ENCODE data around the gene CCDC190. TPM values are rescaled to one million over a fixed set of nuclear protein-coding genes. Genes with fewer than 3 reads are reported as not detected.
"Not testable (repeated sequence)": the region's sequence is repeated elsewhere in the genome, so short reads cannot be mapped to it uniquely, and the experiment has no call there.

Gene CCDC190
- total RNA-seq, 1 donor from 2014 or later = 5.2 TPM

DNA sequence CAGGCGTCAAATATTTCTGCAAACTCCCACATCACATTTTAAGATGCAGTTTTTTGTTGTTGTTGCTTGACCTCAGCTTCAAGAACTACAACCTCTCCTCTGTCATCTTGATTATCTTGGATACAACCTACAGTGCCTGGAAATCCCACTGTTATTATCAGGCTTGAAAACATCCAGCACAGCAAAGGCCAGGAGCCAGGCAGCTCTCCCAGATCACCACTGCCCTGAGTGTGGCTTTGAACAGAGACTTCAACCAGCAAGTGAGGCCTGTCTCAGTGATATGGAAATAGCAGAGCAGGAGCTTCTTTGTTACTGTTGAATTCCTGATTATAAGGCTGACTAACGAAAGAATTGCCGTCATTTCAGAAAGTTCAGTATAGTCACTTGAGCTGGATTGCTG lies 28.5 kb downstream of the CCDC190 start:
- Histone ChIP-seq H3K27me3 (ENCODE audit: low read depth) (no peaks in the 10 kb centered on the region), H3K4me1 (no peaks in the 10 kb centered on the region), H3K4me3 (no peak overlapping the region), H3K9me3 (no peaks in the 10 kb centered on the region), H3K27ac (no peak overlapping the region), H3K36me3 (no peaks in the 10 kb centered on the region)
- TF ChIP-seq, protein P1, sequence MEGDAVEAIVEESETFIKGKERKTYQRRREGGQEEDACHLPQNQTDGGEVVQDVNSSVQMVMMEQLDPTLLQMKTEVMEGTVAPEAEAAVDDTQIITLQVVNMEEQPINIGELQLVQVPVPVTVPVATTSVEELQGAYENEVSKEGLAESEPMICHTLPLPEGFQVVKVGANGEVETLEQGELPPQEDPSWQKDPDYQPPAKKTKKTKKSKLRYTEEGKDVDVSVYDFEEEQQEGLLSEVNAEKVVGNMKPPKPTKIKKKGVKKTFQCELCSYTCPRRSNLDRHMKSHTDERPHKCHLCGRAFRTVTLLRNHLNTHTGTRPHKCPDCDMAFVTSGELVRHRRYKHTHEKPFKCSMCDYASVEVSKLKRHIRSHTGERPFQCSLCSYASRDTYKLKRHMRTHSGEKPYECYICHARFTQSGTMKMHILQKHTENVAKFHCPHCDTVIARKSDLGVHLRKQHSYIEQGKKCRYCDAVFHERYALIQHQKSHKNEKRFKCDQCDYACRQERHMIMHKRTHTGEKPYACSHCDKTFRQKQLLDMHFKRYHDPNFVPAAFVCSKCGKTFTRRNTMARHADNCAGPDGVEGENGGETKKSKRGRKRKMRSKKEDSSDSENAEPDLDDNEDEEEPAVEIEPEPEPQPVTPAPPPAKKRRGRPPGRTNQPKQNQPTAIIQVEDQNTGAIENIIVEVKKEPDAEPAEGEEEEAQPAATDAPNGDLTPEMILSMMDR (IDR thresholded peaks at IDR 0.05) = no peak
- no peak for ATAC-seq
- intact Hi-C loops (cut with DNase I) = no loop called here
- no peak for DNase-seq

DNA sequence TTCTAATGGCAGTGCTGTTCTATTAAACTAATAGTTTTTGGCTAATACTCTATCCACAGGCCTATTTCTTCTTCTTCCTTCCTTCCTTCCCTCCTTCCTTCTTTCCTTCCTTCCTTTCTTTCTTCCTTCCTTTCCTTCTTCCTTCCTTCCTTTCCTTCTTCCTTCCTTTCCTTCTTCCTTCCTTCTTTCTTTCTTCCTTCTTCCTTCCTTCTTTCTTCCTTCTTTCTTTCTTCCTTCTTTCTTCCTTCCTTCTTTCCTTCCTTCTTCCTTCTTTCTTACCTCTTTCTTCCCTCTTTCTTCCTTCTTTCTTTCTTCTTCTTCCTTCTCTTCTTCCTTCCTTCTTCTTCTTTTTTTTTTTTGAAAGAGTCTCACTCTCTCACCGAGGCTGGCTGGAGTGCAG lies 31.7 kb downstream of the CCDC190 start:
- intact Hi-C loops (cut with DNase I) = no loop called here
- Histone ChIP-seq H3K27me3 (ENCODE audit: low read depth) (peaks cover 17% of the 10 kb centered on the region), H3K9me3 (no peaks in the 10 kb centered on the region), H3K4me3 (no peak overlapping the region), H3K4me1 (no peaks in the 10 kb centered on the region), H3K36me3 (no peaks in the 10 kb centered on the region), H3K27ac (no peak overlapping the region)
- TF ChIP-seq, protein P1 (IDR thresholded peaks at IDR 0.05) = no peak
- DNase-seq (no peak), ATAC-seq (no peak)

DNA sequence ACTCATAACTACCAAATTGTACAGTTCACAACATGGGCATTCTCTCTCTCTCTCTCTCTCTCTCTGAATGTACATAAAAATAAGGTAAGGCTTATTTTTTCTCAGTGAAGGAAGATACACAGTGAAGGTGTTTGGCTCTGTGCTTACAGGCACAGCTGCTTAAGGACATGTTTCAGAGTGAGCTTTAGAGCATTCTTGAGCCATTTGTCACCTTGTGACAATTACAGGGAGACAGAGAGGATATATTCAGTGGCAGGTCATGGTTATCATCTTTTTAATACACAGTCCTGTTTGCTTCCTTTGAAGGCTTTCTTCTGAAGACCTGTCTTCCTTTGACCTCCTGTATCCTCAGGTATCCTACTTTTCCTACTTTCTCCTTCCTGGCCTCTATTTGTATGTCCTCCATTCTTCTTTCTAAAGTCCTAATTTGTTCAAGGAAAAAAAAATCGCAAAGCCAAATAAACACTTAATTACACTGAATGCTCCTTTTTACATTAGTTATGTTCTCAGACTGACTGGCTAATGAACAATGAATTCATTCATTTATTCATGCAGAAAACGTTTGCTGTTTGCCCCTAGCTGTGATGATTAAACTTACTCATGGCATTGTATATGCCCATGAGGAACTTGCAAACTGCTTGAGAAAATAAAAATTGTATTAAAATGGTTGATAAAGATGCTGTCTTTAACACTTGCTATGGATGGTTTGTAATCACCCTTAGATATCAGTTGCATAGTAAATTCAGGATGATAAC lies 37.0 kb downstream of the CCDC190 start:
- Histone ChIP-seq H3K9me3 (no peaks in the 10 kb centered on the region), H3K4me1 (peaks cover 9% of the 10 kb centered on the region), H3K36me3 (no peaks in the 10 kb centered on the region), H3K27me3 (ENCODE audit: low read depth) (peaks cover 34% of the 10 kb centered on the region), H3K27ac (no peak overlapping the region), H3K4me3 (no peak overlapping the region)
- no peak for DNase-seq
- TF ChIP-seq, protein P1 (IDR thresholded peaks at IDR 0.05) = no peak
- intact Hi-C loops (cut with DNase I) = no loop called here
- no peak for ATAC-seq

DNA sequence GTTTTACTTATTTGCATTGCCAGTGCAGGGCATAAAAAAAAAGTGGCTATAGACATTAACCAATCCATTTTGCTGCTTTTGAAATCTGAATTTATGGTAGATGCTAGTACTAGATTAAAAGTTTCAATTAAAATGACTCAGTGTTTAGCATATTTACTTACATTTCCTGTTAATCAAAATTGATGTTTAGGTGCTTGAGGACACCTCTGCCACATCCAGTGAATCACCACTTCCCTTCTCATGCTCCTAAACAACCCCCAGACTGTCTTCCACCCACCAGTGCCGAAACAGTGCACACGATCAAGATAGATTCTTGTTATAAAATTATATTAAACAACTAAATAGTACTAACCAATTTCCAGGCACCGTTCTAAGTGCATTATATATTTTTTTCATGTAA lies 37.7 kb downstream of the CCDC190 start:
- TF ChIP-seq, protein P1 (IDR thresholded peaks at IDR 0.05) = no peak
- Histone ChIP-seq H3K27ac (no peak overlapping the region), H3K4me3 (no peak overlapping the region), H3K27me3 (ENCODE audit: low read depth) (peaks cover 34% of the 10 kb centered on the region), H3K9me3 (no peaks in the 10 kb centered on the region), H3K36me3 (no peaks in the 10 kb centered on the region), H3K4me1 (peaks cover 9% of the 10 kb centered on the region)
- DNase-seq (no peak), ATAC-seq (no peak)
- intact Hi-C loops (cut with DNase I) = no loop called here

DNA sequence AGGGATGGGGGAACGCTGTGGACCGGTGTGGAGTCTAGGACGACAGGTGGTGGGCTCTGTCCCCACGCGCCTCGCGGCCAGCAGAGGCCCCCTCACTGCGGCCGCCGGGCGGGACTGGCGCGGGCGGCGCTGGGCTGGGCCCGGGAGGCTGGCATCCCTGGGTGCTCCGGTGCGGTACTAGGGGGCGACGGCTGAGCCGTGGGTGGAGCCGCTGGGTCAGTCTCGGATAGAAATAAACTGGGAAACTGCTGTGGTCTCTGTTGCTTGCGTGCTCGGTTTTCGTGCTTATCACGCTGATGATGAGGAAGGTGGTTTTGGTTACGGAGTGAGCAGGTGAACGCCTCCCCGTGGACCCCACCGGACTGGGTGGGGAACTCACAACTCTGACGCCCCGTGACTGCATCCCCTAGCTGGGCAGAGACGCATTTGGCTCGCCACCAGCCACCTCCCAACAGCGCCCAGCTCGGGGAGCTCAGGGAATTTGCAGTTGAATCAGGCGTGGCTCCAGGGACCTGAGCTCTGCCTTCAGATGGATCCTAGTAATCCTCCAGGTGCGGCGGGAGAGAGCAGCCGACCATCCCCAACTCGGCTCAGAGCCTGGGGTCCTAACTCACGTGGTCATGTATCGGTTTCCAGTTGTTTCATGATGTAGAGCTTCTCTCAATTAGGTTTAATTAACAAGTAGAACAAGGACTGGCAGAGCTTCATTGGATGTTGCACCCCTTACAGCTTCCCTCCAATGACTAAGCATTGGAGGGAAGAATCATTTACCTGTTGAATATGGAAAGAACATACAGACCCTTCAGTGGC lies 38.4 kb downstream of the CCDC190 start:
- DNase-seq (no peak), ATAC-seq (peak; percentile 65 to 69)
- TF ChIP-seq, protein P1 (IDR thresholded peaks at IDR 0.05) = no peak
- no peaks in the 10 kb centered on the region for H3K9me3 ChIP-seq
- intact Hi-C loops (cut with DNase I) = no loop called here
- H3K36me3 ChIP-seq = no peaks in the 10 kb centered on the region
- no peak overlapping the region for H3K27ac ChIP-seq
- peak overlapping the region; percentile 37 for H3K4me3 ChIP-seq
- peaks cover 34% of the 10 kb centered on the region for H3K27me3 ChIP-seq (ENCODE audit: low read depth)
- peaks cover 9% of the 10 kb centered on the region for H3K4me1 ChIP-seq

DNA sequence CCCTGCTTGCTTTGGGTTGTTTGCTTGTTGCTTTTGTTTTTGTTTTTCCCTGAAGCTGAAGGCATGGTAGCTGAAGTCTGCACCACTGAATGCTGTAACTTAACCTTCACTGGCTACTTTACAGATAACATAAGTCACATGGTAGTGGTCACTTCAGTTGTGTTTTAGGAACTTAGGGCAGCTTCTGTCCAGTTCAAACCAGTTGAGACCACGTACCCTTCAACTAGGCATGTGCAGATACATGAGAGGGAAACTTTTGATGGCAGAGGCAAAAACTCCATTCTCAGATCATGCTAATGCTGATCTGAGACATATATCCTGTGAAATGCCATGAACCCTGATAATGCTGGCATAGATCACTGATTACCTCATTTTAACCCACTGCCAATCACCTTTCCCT lies 42.3 kb downstream of the CCDC190 start:
- ATAC-seq = not testable (repeated sequence)

DNA sequence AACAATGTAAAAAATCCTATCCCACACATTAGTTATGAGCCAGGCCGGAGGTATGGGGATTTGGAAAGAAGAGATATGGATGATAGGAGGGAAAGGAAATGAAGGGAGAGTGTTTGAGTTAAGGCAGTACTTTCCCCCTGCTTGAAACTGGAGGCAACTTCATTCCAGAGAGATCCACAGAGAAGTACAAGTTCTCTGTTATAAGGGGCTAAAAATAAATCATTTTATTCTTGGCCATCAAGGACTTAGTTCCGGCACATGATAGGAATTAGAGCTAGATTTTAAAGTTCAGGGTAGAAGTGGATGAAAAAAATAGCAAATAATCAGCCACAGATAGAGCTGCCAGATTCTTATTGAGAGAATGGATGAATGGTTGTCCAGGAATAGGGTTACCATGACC lies 42.8 kb downstream of the CCDC190 start:
- DNase-seq; H3K9me3 ChIP-seq; intact Hi-C loops (cut with DNase I); ATAC-seq; H3K27ac ChIP-seq; H3K36me3 ChIP-seq; H3K27me3 ChIP-seq (ENCODE audit: low read depth); H3K4me3 ChIP-seq; H3K4me1 ChIP-seq: not testable (repeated sequence)

More for the DNA sequence above, 42.3 kb downstream of the CCDC190 start:
- DNase-seq; H3K27ac ChIP-seq; H3K9me3 ChIP-seq; H3K36me3 ChIP-seq; H3K4me1 ChIP-seq; intact Hi-C loops (cut with DNase I); H3K4me3 ChIP-seq: not testable (repeated sequence)
- H3K27me3 ChIP-seq (ENCODE audit: low read depth) = peaks cover 11% of the 10 kb centered on the region

DNA sequence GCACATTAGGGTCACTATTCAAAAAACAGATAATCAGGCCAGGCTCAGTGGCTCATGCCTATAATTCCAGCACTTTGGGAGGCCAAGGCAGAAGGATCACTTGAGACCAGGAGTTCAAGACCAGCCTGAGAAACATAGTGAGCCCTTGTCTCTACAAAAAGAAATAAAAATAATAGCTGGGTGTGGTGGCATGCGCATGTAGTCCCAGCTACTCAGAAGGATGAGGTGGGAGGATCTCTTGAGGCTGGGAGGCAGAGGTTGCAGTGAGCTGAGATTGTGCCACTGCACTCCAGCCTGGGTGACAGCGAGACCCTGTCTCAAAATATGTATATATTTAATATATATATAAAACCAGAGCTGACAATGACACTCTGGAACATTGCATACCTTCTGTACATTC lies 48.6 kb downstream of the CCDC190 start:
- DNase-seq; H3K27me3 ChIP-seq (ENCODE audit: low read depth); H3K4me1 ChIP-seq; H3K4me3 ChIP-seq; ATAC-seq; H3K27ac ChIP-seq; intact Hi-C loops (cut with DNase I); H3K9me3 ChIP-seq: not testable (repeated sequence)
- H3K36me3 ChIP-seq = peaks cover 16% of the 10 kb centered on the region
